GM18873 (cell line): ENCODE data around the gene C16orf89.
"Not testable (repeated sequence)": the region's sequence is repeated elsewhere in the genome, so short reads cannot be mapped to it uniquely, and the experiment has no call there.

ENCODE experiments used
- ATAC-seq: cut with Tn5 transposase; IDR thresholded peaks from one replicate; pipeline ENCODE4 v1.9.1; 2021; ENCODE audit warnings: mild to moderate bottlenecking, moderate library complexity, moderate number of reproducible peaks; ENCODE audit not compliant: unreplicated experiment, low FRiP score

The C16orf89 gene

GRCh38 chr16:5084802-5085201 lies 19.0 kb upstream of the C16orf89 start:
- not testable (repeated sequence) for ATAC-seq

GRCh38 chr16:5084099-5084731 lies 18.5 kb upstream of the C16orf89 start:
- not testable (repeated sequence) for ATAC-seq

DNA sequence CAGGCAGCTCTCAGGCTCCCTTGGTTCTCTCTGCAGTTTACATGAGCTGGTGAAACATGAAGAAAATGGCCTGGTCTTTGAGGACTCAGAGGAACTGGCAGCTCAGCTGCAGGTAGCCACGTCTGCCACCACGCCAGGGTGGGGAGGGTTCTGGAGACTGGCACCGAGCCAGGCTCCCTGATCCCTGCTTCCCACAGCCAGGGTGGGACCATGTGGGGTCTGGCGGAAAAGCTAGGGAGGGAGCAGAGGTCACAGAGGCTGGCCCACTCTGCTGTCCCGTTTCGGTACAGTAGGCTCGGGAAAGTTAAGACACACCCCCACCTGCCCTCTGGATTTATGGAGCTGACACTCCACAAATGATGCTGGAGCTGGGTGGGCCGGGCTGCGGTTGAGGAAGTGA lies 17.9 kb upstream of the C16orf89 start:
- not testable (repeated sequence) for ATAC-seq

DNA sequence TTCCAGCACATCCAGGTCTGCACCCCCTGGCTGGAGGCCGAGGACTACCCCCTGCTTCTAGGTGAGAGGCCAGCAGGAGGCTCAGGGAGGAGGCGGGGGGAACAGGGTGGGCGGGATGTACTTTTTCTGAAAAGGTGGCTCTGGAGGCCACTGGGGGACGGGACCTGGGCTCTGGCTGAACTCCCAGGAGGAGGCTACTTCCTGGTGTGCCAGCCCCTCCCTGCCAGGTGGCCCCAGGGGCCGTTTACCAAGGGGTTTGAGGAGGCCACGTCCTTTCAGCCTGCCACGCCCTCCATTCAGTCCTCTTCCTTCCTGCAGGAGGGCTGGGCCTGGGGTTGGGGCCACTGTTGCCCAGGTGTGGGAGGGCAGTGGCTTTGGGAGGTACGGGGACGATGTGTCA lies 15.2 kb upstream of the C16orf89 start:
- not testable (repeated sequence) for ATAC-seq

- not testable (repeated sequence) for ATAC-seq
Observed at GRCh38 chr16:5080461-5080860, 14.7 kb upstream of the C16orf89 start.

DNA sequence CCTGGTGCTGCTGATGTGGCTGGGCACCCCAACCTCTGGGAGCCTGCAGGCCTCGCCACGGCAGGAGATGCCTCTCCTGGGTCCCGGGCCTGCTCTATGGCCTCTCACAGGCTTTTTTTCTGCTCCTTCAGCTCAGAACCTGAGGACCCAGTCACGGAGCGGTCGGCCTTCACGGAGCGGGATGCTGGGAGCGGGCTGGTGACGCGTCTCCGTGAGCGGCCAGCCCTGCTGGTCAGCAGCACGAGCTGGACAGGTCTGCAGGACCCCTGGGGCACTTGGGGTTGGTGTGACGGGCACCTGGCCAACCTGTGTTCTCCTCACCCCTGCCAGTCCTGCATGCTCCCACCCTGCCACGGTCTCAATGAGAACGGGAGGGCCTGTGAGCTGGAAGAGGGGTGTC lies 12.9 kb upstream of the C16orf89 start:
- no peak for ATAC-seq

GRCh38 chr16:5077304-5077703 lies 11.5 kb upstream of the C16orf89 start:
- no peak for ATAC-seq

DNA sequence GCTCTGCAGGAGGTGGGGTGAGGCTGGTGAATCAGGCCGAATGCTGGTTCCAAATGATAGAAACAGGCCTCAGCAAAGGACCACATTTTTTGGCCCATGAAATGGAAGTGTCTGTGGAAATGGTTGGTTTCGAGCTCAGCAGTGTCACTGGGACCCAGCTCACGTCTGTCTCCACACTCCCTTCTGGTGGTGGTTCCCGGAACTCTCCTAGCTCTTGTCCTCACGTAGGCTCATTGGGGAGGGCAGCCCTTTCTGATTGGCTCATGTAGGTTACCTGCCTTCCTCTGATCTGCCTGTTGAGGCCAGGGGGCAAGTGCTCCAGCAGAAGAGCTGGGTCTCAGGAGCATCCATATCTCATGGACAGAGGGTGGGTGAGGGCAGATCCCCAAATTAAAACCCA lies 9.9 kb upstream of the C16orf89 start:
- no peak for ATAC-seq

DNA sequence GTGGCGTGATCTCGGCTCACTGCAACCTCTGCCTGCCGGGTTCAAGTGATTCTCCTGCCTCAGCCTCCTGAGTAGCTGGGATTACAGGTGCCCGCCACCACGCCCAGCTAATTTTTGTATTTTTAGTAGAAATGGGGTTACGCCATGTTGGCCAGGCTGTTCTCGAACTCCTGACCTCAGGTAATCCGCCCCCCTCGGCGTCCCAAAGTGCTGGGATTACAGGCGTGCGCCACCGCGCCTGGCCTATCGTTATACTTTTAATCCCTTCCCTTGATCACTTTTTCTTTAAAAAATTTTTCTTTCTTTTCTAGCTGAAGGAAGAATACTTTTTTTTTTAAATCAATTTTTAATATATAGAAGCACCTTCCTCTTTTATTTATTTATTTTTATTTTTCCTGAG lies 8.0 kb upstream of the C16orf89 start:
- ATAC-seq: not testable (repeated sequence)

DNA sequence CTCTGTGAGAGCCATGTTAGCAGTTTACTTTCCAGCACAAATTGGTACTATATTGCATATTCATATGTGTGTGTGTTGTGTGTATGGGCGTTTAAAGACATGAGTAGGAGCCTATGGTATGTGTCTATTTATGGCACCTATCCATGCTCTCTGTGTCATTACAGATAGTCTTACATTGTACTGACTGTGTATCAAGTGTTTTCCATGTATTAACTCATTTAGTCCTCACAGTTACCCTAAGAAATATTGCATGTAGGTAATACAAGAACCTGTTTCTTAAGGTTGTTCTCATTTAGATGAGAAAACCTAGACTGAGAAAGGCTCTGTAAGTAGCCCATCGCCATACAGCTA lies 7.5 kb upstream of the C16orf89 start:
- no peak for ATAC-seq

- no peak for ATAC-seq
Observed at GRCh38 chr16:5072334-5073278, 6.8 kb upstream of the C16orf89 start.

DNA sequence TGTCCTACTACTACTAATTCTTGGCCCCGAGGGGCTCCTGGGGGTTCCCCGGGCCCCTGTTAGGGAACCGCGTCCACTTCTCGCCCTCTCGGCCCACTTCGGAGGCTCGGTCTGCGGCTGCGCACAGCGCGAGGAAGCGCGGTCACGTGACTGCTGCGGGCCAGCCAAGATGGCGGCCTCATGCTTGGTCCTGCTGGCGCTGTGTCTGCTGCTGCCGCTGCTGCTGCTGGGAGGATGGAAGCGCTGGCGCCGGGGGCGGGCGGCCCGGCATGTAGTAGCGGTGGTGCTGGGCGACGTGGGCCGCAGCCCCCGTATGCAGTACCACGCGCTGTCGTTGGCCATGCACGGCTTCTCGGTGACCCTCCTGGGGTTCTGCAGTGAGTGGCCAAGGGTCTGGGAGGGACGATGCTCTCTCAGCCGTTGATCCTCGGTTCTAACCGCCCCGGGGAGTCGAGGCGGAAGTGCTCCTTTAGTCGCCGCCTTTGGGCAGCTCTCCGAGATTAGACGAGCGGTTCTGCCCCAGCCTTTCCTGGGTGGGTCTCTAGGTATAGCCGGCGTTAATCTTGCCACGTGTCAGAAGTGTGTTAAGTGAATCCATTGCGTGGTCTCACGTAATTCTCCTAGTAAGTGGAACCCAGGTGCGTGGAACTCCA lies 6.1 kb upstream of the C16orf89 start, which contains the start of gene ALG1:
Gene ALG1, plus strand, starts transcription at position 163 of the 653 bp plus-strand sequence. Its CDS starts 7 bp downstream, at position 170.
- peak; percentile 75 for ATAC-seq

DNA sequence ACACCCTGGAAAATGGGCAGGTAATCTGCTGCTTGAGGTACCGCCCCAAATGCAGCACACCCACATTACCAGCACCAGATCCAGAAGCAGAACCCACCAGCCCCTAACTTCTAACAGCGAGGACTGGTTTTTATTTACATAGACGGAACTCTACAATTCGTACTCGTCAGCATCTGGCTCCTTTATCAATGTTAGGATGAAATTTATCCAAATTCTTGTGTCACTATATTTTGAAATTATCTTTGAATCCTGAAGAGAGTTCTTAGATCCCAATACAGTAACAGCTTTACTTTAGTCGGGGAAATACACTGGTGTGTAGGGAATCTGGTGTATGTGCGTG lies 5.6 kb upstream of the C16orf89 start:
- no peak for ATAC-seq

GRCh38 chr16:5070431-5071186 lies 4.9 kb upstream of the C16orf89 start:
- no peak for ATAC-seq

DNA sequence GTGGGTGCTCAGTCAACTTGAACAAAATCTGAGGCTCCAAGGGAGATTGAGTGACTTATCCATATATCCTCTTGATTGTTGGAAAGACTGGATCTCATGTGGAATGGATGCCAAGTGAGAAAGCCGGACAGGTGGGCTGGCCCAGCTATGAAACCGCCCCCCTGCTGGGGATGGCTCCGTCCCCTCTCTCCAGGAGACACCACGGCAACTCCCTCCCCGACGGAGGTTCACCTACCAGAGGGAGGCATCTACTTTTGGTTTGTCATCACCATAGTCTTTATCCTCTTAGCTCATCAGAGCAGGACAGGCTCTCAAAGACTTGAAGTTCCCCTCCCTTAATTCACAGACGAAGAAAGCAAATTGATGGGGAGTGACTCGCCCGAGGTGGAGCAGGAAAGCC lies 4.1 kb upstream of the C16orf89 start:
- no peak for ATAC-seq

DNA sequence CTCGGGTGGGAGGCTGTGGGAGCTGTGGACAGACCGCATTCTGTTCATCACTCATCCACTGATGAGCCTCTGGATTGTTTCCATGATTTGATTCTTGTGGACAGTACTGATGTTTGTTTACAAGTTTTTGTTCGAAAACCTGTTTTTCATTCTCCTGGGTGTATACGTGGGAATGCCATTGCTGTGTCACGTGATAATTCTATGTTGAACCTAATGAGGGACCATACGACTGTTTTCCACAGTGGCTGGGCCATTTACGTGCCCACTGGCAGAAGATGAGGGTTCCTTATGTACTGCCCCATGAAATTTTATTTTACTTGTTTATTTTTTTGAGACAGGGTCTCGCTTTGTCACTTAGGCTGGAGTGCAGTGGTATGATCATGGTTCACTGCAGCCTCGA lies 3.3 kb upstream of the C16orf89 start:
- no peak for ATAC-seq

GRCh38 chr16:5066511-5066910 lies 755 bp upstream of the C16orf89 start:
- ATAC-seq: no peak

GRCh38 chr16:5065326-5065725 lies 430 bp downstream of the C16orf89 start:
- no peak for ATAC-seq

GRCh38 chr16:5064915-5065314 lies 841 bp downstream of the C16orf89 start:
- no peak for ATAC-seq
